Transverse colon (tissue), 3 donors: ENCODE data around the gene ZFAND3.

ENCODE experiments used
- EP300 ChIP-seq: sonication (generic); formaldehyde crosslinking; IDR thresholded peaks from one replicate; pipeline ENCODE4 v1.6.1; 2017; ENCODE audit warnings: antibody characterized with exemption, low read depth
- POLR2A ChIP-seq: fragments of 450-650 bp; IDR thresholded peaks from one replicate; pipeline ENCODE4 v1.6.1; 2016; ENCODE audit warnings: antibody characterized with exemption, mild to moderate bottlenecking, moderate library complexity
- TF ChIP-seq, protein P1 (sequence below), 5 experiments: fragments of 200-600 bp in 3 of 5; fragments of 450-650 bp in 2 of 5; sonication (generic) in 3 of 5; IDR thresholded peaks; 1 replicate in 2 of 5; 2 replicates in 3 of 5; pipeline ENCODE4 v1.5.1; 2016 to 2017; ENCODE audit warnings: antibody characterized with exemption in 5 of 5, inconsistent platforms in 3 of 5, mild to moderate bottlenecking in 2 of 5, moderate library complexity in 1 of 5

DNA sequence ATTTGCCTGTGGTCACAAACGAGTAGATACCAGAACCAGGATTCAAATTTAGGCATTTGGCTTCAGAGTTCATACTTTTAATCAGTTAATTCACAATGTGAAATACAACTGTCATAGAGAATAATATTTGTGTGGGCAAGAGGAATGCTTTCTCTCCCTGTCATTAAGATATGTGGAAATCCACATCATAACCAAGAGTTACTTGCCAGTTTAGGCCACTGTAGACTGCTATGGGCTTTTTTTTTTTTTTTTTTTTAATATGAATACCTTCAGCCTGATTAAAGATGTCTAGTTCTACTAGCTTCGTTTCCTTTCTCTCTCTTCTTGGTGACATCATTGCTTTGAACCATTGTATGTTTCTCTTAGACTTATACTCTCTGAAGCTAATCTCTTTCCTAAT, 244.9 kb downstream of the ZFAND3 start:
- TF ChIP-seq, protein P1, sequence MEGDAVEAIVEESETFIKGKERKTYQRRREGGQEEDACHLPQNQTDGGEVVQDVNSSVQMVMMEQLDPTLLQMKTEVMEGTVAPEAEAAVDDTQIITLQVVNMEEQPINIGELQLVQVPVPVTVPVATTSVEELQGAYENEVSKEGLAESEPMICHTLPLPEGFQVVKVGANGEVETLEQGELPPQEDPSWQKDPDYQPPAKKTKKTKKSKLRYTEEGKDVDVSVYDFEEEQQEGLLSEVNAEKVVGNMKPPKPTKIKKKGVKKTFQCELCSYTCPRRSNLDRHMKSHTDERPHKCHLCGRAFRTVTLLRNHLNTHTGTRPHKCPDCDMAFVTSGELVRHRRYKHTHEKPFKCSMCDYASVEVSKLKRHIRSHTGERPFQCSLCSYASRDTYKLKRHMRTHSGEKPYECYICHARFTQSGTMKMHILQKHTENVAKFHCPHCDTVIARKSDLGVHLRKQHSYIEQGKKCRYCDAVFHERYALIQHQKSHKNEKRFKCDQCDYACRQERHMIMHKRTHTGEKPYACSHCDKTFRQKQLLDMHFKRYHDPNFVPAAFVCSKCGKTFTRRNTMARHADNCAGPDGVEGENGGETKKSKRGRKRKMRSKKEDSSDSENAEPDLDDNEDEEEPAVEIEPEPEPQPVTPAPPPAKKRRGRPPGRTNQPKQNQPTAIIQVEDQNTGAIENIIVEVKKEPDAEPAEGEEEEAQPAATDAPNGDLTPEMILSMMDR (IDR thresholded peaks at IDR 0.05) = no peak
- TF ChIP-seq POLR2A (no peak), EP300 (no peak)
